HG03175 (cell line): ENCODE data around the gene TMEM63B.
"Not testable (repeated sequence)": the region's sequence is repeated elsewhere in the genome, so short reads cannot be mapped to it uniquely, and the experiment has no call there.

Experiments
- ATAC-seq: cut with Tn5 transposase; IDR thresholded peaks from one replicate; pipeline ENCODE4 v1.9.1; 2021; ENCODE audit warnings: mild to moderate bottlenecking, moderate library complexity; ENCODE audit not compliant: unreplicated experiment

TMEM63B gene

DNA sequence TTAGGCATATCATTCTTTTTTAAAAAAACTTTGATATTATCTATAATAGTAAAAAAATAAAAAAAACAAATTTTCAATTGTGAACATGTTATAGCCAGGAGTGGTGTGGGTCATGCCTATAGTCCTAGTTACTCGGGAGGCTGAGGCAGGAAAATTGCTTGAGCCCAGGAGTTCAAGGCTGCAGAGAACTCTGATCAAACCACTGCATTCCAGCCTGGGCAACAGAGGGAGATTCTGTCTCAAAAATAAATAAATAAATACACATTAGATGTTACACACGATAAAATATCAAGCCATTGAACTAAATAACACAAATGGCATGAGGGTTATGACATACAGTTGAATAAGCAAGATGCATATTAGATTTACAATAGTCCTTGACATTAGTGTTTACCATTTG lies 61.5 kb downstream of the TMEM63B start:
- no peak for ATAC-seq

DNA sequence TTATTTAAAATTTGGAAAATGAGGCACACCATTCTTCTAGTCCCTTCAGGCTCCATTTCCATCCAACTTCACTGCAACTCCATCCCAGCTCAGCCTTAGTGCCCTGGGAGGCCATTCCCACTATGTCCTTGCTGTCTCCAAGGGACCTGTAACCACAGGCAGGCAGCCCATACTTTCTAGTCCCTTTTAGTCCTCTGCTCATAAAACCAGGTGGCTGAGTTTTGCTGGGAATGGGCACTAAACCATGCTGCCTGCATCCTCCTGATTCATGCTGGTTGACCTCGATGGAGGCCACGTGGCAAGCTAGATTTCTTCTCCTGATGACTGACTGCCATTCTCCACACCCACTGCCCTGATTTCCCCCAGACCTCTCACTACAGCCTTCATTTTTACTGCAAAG lies 61.9 kb downstream of the TMEM63B start:
- no peak for ATAC-seq

GRCh38 chr6:44190715-44191114 lies 63.4 kb downstream of the TMEM63B start:
- ATAC-seq: no peak

- ATAC-seq: no peak
Measured at GRCh38 chr6:44192428-44193041, 65.2 kb downstream of the TMEM63B start.

GRCh38 chr6:44193307-44193910 lies 66.1 kb downstream of the TMEM63B start:
- no peak for ATAC-seq

- ATAC-seq: no peak
Measured at GRCh38 chr6:44194326-44194725, 67.0 kb downstream of the TMEM63B start.

- not testable (repeated sequence) for ATAC-seq
Measured at GRCh38 chr6:44196351-44196750, 69.0 kb downstream of the TMEM63B start.

DNA sequence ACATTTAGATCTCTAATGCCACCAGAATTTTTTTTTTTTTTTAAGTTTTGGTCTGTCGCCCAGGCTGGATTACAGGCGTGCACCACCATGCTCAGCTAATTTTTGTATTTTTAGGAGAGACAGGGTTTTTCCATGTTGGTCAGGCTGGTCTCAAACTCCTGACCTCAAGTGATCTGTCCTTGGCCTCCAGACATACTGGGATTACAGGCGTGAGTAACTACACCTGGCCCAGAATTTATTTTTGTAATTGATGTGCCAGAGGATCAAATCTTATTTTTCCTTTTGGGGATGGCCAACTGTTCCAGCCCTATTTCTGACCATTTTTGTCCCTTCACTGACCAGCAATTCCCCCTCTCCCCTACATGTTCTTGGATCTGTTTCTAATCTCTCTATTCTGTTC lies 71.3 kb downstream of the TMEM63B start:
- ATAC-seq: no peak

- ATAC-seq: no peak
Measured at GRCh38 chr6:44199883-44200282, 72.5 kb downstream of the TMEM63B start.

DNA sequence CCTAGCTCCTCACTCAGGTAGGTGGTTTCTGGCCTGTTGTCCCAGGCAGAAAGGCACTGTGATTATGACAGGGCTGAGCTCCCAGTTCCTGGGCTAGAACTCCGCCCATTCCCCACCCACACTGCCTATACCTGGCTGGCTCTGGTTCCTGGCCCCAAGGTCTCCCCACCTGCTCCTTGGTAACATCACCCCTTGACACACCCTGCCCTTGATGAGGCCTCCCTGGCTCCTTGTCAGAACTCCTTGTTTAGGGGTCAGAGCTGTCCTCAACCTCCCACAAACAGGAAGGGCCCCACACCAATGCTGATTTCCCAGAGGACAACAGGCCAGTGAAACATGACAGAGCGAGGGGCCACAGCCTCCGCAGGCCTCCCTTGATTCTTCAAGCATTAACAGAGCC lies 73.8 kb downstream of the TMEM63B start:
- no peak for ATAC-seq

GRCh38 chr6:44201638-44202303 lies 74.4 kb downstream of the TMEM63B start:
- ATAC-seq: no peak

GRCh38 chr6:44202332-44202971 lies 75.1 kb downstream of the TMEM63B start:
- ATAC-seq: no peak

DNA sequence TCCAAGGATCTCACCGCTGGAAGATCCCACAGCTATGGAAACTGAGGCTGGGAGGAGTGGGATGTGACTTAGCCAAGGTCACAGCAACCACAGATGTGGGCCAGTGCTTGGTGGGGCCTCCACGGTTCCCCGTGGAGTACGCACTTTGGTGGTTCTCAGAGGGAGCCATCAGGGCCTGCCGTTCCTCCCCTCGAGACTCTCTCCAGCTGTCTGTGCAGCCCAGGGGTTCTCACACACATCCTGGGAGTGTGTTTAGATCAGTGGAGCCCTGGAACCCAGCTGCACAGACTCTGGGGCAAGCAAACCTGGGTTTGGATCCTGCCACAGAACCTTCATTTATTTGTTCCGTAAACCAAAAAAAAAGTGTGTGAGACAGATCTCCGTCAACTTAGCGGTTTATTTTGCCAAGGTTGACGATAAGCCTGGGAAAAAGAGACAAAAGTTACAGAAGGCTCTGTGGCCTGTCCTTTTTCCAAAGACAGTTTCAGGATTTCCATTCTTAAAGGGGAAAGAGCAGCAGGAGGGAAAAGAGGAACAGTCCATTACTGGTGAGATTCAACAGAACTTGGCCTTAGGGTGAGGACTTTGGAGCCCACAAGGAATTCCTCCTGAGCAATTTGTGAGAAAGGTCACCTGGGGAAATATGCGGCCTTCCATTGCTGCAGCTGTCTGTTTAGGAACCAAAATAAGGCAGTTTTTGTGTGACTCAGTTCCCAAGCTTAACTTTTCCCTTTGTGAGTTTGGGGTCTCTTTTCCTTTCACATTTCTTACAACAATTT lies 75.8 kb downstream of the TMEM63B start:
- ATAC-seq: no peak

GRCh38 chr6:44203955-44204354 lies 76.6 kb downstream of the TMEM63B start:
- no peak for ATAC-seq
